GM12865 (cell line): ENCODE data around the gene OPCML.
A peak's percentile ranks its signal among the peaks of the same experiment; 100 is the strongest.
"Not testable (repeated sequence)": the region's sequence is repeated elsewhere in the genome, so short reads cannot be mapped to it uniquely, and the experiment has no call there.

Experiments
- DNase-seq: peaks from one replicate; pipeline ENCODE4 v3.0.0; 2010; ENCODE audit warnings: low read depth
- H3K4me3 ChIP-seq: 2 replicates; pipeline ENCODE4 v1.5.1; 2011; ENCODE audit warnings: mild to moderate bottlenecking, low read depth, low read length, control low read depth
- CTCF ChIP-seq: IDR thresholded peaks from 2 replicates; pipeline ENCODE4 v1.5.1; 2011; ENCODE audit warnings: low read length, control low read depth, low read depth, inconsistent platforms; ENCODE audit not compliant: insufficient read depth; ENCODE audit errors: missing control alignments

OPCML gene

GRCh38 chr11:132402071-132402684 lies 1130.1 kb downstream of the OPCML start:
- H3K4me3 ChIP-seq: no peak overlapping the region
- peak; percentile 86 for TF ChIP-seq CTCF
- DNase-seq: peak; percentile 82

GRCh38 chr11:132396318-132396717 lies 1136.0 kb downstream of the OPCML start:
- no peak for TF ChIP-seq CTCF
- no peak overlapping the region for H3K4me3 ChIP-seq
- DNase-seq: no peak

- TF ChIP-seq CTCF: no peak
- no peak for DNase-seq
- H3K4me3 ChIP-seq: no peak overlapping the region
Measured at GRCh38 chr11:132395434-132395833, 1136.9 kb downstream of the OPCML start.

DNA sequence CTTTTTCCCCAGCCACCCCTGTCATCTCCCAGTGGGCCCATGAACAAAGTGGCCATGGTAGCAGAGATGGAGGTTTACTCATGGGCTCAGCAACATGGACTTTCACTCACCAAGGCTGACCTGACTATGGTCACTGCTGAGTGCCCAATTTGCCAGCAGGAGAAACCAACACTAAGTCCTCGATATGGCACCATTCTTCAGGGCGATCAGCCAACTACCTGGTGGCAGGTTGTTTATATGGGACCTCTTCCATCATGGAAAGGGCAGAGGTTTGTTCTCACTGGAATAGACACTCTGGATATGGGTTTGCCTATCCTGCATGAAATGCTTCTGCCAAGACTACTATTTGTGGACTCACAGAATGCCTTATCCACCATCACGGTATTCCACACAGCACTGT lies 1152.8 kb downstream of the OPCML start:
- TF ChIP-seq CTCF: no peak
- no peak for DNase-seq
- H3K4me3 ChIP-seq: no peak overlapping the region

DNA sequence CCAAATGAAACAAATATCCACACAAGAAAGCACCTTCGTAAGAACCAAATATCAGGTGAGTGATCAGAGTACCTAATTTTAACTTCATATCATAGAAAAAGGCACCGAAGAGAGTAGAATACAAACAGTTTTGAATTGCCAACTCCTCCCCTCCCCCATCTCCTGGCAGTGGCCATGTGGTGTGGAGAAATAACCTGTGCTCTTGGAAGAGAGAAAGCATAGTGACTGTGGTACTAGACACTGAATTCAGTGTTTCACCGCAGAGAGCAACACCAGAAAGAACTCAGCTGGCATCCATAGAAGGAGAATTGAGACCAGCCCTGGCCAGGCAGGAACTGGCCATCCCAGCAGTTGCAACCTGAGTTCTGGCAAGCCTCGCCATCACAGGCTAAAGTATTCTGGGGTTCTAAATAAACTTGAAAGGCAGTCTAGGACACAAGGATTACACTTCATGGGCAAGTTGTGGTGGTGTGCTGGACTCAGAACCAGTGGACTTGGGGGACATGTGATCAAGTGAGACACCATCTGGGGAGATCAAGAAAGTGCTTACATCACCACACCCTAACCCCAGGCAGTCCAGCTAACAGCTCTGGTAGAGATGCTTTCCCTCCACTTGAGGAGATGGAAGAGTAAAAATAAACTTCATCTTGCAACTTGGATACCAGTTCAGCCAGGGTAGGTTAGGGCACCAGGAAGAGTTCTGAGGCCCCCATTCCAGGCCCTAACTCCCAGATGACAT lies 1158.7 kb downstream of the OPCML start:
- no peak for TF ChIP-seq CTCF
- no peak for DNase-seq
- H3K4me3 ChIP-seq: no peak overlapping the region

DNA sequence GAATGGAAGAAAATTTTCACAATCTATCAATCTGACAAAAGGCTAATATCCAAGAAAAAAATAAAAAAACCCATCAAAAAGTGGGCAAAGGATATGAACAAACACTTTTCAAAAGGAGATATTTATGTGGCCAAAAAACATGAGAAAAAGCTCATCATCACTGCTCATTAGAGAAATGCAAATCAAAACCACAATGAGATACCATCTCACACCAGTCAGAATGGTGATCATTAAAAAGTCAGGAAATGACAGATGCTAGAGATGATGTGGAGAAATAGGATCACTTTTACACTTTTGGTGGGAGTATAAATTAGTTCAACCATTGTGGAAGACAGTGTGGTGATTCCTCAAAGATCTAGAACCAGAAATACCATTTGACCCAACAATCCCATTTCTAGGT lies 1162.2 kb downstream of the OPCML start:
- DNase-seq, H3K4me3 ChIP-seq: not testable (repeated sequence)

- no peak for TF ChIP-seq CTCF
- no peak for DNase-seq
Measured at GRCh38 chr11:132367293-132367692, 1165.0 kb downstream of the OPCML start.

More at GRCh38 chr11:132367293-132367692, 1165.0 kb downstream of the OPCML start:
- no peak overlapping the region for H3K4me3 ChIP-seq
